Fibroblast of the conjunctiva (primary cell): ENCODE measurements around the gene EFNB2.

Source experiments
- DNase-seq: peaks from one replicate; pipeline ENCODE4 v3.0.0-alpha.2; 2010; ENCODE audit warnings: low read depth

Gene EFNB2, protein sequence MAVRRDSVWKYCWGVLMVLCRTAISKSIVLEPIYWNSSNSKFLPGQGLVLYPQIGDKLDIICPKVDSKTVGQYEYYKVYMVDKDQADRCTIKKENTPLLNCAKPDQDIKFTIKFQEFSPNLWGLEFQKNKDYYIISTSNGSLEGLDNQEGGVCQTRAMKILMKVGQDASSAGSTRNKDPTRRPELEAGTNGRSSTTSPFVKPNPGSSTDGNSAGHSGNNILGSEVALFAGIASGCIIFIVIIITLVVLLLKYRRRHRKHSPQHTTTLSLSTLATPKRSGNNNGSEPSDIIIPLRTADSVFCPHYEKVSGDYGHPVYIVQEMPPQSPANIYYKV

DNA sequence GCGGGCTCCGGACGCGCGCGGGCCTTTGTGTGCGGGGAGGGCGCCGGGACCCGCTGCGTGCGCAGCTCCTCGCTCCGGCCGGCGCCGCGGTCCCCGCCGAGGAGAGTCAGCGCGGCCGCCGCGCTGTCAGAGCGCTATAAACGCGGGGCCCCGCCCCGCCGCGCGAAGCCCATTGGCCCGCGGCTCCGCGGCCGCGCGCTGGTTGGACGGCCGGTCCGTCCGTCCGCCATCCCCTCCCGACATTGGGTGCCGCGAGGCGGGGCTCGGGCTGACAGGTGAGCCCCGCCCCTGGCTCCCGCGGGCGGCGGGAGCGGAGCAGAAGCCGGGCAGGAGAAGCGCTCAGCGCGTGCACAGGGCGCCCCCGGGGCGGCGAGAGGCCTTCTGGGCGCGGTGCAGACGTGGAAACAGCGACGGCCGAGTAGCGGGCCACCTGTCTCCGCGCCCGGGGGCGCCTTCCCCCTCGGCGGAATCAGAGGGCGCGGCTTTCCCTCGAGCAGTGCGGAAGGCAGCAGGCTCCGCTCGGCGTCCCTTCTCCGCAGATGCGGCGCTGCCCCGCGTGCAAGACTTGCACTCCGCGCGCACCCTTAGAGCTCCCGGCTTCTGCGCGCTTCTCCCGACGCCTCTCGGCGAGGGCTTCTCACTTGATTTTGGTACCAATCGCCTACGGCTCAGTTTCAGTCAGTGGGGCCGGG, at the start of gene EFNB2:
EFNB2 (minus strand) TSS at position 111 of the 692 bp plus-strand sequence. CDS start 698 bp downstream, outside the sequence.
- peak; percentile 76 for DNase-seq

DNA sequence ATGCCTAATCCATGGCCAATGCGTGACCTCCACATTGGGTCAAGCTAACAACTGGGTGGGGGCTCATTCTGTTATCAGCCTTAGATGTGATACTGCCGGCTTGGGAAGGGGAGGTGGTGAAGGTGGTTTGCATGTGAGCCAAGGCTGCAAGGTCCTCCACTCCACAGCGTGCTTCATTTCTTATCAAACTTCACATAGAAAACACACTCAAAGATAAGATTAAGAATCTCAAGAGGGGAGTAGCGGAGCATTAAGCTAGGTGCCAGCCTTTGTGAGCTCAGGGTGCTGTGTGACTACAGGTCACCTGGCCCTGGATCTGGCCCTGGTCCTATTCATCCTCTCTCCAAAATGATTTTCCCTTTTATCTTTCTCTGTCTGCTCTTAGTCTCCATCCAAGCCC, 45.8 kb upstream of the EFNB2 start:
- no peak for DNase-seq

DNA sequence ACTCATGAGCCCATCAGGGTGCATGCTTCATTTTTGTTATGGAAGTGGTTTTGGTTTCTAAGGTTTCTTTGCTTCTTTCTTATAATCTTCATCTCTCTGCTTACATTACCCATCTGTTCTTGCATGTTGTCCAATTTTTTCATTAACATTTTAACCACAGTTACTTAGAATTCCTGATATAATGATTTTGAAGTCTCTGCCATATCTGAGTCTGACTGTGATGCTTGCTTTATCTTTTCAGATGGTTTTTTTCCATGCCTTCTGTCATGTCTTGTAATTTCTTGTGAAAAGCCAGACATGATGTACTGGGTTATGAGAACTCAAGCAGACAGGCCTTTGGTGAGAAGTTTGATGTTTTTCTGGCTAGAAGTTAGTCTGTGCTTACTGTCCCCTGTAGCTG, 40.4 kb upstream of the EFNB2 start:
- DNase-seq: no peak

DNA sequence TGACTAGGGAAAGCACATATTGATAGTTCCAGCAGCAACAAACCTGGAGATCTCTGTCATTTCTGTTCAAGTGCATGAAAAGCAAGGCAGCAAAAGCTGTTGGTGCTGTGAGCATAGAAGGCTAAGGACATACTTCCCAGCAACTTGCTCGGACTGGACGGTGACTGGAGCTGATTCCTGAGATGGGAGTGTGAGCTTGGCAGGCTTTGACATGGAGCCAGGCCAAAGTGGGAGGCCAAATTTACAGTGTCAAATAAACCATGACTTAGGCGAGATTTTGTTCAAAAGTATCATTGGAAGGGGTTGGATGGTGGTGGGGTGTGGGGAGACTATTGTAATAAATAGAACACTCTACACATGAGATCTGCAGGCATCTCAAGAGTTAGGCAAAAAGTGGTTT, 38.4 kb upstream of the EFNB2 start:
- DNase-seq: peak; percentile 13

DNA sequence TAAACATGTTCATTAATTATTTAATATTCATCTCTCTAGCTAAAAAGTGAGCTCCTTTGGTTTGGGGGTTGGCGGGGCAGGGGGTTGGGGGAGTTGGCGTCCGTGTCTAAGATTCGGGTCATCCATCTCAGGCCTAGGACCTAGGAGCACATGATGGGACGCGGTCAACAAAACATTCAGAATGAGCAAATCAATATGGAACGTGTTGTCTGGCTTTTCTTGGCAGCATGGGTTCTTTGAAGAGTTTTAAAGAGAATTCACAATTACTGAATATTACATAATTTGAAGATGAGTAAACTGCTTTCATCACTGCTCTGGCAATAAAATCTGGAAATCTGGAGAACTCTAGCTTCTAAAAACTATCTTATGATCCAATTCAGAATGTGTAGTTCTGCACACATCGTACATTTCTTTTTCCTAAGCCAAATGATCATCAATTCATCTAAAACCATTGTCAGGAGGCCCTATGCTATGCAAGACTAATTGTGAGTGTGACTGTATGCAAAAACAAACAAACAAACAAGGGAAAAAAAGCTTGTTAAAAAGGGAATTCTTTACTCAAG, 37.9 kb upstream of the EFNB2 start:
- no peak for DNase-seq

DNA sequence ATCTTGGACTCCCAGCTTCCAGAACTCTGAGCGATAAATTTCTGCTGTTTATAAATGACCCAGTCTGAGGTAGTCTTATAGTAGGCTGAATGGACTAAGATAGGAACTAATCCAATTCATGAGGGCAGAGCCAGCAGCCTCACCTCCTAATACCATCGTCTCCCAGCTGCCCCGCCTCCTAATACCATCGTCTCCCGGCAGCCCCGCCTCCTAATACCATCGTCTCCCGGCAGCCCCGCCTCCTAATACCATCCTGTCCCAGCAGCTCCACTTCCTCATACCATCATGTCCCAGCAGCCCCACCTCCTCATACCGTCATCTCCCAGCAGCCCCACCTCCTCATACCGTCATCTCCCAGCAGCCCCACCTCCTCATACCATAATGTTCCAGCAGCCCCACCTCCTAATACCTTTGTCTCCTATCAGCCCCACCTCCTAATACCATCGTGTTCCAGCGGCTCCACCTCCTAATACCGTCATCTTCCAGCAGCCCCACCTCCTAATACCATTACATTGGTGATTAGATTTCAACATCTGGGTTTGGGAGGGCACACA, 34.9 kb upstream of the EFNB2 start:
- DNase-seq: no peak

DNA sequence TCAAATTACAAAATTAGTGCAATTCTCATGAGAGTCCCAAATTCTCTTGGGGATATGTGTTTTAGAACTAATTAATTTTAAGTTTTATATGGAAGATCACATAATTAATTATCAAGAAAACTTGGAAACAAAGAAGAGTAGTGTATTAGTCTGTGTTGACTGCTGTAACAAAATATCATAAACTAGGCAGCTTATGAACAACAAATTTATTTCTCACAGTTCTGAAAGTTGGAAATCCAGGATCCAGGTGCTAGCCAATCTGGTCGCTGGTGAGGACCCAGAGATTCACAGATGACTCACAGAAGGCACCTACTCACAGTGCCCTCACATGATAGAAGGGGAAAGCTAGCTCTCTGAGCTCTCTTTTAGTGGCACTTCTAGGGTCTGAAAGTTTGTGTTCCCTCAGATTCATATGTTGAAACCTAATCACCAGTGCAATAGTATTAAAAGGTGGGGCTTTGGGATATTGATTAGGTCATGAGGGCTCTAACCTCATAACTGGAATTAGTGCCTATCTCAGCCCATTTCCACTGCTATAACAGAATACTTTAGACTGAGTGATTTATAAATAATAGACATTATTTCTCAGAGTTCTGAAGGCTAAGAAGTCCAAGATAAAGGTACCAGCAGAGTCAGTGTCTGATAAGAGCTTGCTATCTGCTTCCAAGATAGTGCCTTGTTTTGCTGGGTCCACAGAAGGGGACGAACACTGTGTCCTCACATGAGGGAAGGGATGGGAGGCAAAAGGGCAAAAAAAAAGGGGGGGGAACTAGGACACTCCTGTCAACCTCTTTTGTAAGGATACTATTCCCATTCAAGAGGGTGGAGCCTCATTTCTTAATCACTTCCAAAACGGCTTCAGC, 34.0 kb upstream of the EFNB2 start:
- no peak for DNase-seq

DNA sequence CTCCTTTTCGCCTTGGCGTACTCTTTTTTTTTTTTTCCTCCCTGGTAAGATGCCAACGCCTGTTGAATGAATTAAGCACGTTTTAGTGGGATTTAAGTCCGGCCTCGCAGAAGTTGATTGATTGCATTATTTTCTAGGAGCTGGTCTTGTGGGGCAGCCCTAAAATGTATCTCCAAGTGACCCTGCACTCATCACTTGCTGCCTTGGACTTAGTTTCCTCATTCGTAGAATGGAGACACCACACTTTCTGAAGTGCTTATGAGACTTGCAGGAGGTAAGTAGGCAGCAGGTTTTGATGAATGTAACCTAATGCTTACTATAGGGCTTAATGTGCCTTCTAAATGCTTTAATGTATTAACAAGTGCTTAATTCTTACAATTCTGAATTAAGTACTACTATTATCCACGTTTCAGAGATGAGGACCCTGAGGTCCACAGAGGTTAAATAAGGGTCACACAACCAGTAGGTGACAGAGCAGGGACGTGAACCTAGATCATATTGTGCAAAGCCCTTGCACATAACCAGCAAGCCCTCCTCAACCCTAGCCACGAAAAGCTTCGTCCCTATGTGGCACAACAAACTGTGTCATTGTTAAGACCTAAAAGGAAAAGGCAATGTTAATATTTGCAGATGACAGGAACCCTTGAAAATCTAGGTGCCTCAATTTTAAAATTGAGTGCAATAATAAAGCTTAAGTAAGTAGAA, 33.0 kb upstream of the EFNB2 start:
- no peak for DNase-seq

DNA sequence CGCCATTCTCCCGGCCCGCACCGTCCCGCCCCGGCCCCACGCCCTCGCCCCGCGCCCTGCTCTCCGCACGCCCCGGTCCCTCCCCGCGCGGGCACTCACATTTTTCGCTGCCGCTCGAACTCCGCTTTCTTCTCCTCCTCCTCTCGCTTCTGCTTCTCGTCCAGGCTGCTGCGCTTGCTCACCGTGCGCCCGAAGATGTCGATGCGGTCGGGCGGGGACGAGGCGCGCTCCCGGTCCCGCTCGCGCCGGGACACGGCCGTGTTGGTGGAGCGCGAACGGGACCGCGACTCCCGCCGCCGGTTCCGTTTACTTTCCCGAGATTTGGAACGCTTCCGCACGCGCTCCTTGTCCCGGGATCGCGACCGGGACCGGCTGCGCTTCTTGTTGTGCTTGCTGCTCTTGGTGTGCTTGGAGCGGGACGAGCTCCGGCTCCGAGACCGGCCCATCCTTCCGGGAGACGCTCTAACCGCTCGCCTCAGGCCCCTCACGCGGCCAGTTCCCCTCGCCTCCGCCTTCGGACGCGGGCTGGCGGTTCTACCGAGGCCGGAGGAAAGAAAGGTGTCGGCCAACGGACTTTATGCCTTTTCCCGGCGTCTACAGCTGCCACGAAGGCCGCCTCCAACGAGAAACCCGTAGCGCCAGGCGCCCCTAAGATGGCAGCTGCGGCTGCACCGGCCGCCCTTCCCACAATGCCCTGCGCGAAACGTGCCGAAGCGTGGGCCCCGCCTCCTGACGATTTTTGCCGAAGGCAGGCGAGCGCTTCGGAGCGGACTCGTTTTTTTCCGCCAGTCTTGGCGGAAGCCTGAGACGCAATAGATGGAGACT, 32.2 kb upstream of the EFNB2 start, which contains the start of gene ARGLU1:
ARGLU1 (minus strand) TSS at position 664 of the 825 bp plus-strand sequence; CDS start at position 446, 218 bp downstream.
- peak; percentile 82 for DNase-seq

DNA sequence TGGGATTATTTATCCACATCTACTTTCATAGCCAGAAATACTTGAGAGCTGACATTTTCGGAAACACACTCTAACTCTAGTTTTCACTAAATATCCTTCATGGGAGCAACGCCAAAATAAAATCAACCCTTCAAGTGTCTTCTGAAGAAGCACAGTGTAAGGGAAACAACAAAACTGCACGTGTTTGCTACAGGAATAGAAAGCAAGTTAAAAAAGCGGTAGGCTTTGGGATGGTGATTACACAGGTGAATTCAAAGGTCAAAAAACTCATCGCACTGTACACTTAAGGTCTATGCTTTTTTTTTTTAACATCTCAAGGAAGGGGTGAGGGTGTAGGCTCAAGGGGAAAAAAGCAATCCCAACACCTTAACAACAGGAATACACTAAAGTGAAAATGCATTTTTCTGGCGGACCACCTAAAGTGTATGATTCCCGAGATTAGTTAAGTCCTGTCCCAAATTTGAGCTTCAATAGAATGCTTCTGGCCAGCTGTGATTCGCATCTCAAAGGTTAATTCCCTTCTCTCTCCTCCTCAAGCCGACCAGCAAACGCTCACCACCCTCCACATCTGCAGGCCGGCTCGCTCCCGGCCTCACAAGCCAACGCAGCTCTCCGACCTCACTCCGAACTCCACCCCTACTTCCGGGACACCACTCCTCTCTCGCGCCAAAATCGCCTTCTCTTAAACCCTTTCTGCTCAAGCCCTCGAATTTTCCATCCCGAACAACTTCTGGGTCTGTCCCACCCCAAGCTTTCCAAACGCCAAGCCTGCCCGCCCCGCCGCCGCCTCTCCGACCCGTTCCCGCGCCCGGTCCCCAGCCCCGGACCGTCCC, 31.4 kb upstream of the EFNB2 start:
- peak; percentile 29 for DNase-seq

DNA sequence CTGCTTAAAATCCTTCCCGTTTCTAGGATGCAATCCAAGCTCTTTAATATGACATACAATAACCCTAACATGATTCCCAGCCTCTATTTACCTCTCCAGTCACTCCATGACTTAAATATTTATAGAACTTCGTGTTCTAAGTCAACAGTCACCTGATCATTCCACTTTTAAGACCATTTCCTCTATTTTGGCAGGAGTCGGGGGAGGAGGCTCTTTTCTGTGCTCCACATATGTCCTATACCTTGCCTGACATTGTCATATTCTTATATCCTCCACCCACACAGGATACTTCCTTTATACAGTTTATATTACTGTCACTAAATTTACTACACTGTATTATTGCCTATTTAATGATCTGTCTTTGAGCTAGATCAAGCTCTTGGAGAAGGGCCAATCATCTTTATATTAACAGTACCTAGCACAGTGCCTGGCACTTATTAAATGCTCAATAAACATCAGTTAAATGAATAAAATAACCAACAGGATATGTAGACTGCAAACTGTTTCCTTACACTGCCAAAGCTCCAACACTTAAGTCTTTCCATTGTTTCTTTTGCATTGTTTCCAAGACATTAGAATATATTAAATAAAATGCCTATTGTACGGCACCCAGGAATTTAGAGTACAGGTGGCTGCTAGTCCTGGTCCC, 29.8 kb upstream of the EFNB2 start:
- DNase-seq: no peak

DNA sequence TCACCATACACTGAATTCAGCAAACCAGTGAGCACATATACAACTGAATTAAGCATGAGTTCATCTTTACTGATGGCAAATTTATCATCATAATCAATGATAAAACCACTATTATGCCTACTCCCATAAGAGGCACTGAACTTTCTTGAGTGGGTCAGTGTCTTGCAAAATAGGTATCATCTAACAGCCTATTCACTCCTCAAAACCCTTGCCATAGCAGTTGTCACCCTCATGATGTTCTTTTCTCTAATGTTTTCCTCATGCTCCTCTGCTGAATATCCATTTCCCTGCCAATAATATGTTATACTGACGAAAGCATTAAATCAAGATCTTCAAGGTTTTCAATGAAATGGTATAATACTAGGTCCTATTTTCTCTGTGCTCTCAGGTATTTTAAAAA, 26.8 kb upstream of the EFNB2 start:
- DNase-seq: no peak

DNA sequence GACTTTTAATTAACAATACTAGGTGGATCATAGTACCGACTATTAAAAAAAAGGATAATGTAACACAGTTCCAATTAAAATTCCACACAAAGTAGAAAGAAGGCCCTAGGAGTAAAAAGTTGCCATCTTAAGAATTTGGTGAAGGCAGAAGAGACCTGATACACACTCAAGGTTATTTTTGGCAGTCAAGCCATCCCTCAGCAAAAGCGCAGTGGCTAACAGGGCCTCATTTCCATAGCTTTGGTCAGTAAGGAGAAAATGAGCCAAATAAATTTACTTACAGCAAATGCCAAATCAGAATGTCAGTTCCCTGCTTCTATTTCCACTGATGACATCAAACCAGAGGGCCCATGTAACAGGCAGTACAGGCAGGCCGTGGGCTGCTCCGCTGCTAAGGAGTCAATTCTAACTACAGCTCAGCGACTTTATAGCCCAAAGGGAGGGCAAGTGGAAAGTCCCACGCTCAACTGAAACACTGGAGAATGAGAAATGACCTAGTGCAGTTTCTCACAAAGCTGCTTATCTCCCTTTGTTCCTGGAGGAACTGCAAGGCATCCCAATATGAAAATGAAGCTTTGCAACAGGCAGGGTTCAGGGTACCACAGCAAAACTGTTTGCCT, 26.2 kb upstream of the EFNB2 start:
- DNase-seq: no peak

DNA sequence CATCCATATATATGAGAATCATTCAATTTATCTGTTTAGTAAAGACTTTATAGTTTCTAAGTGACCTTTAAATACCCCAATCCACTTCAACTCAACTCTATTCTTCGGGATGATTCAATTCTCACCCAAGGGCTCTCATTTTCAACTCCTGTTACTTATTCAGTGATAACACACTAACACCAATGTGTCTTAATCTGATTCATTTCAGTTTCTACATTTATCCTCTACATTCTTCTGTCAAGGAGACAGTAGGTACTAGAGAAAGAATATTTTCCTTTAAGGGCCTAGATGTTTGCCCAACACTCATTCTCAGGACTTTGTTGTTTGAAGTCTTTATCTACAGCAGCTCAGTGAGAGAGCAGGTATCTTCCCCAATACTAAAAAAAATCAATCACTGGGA, 25.4 kb upstream of the EFNB2 start:
- no peak for DNase-seq

DNA sequence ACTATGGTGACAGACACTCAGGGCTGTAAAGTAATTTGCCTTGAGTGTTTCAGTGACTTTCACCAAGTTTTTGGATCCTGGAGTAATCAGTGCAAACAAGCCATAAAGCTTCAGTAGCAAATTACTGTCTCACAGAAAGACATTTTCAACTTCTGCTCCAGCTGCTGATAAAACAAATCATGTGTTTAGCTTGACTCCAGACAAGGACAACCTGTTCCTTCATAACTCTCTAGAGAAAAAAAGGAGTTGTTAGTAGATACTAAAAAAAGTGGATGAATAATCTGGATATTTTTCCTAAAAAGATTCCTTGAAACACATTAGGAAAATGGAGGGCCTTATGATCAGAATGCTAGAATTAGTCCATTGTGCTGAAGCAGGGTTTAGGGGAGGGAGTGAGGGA, 23.1 kb upstream of the EFNB2 start:
- DNase-seq: no peak

DNA sequence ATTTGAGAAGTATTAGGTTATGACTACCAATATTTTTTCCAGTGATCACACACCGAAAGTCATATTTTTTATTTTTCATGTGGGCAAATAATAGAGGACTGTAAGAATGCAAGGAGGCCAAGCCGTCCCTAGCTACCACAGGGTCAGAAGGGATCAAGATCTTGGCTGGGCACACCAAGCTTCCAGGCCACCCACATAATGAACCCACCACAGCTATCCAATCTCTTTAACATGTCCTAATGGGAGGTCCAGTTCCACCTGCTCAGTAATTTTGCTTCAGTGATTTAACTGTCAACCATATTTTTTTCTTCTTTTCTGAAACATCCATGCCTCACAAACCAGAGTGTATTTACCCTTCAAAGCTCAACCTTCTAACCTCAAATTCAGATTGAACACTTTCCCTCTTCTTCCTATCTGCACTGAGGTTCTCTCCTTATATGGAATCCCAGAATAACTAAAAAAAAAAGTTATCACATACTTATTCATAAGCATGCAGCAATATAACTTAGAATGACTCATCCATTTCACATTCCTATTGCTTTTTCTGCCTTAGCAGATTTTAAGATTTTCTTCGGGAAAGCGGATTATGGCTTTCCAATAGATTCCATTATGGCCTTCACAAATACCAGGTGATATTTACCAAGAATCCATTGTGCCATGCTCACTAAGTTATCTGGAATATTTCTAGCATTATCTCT, 20.3 kb upstream of the EFNB2 start:
- DNase-seq: no peak

DNA sequence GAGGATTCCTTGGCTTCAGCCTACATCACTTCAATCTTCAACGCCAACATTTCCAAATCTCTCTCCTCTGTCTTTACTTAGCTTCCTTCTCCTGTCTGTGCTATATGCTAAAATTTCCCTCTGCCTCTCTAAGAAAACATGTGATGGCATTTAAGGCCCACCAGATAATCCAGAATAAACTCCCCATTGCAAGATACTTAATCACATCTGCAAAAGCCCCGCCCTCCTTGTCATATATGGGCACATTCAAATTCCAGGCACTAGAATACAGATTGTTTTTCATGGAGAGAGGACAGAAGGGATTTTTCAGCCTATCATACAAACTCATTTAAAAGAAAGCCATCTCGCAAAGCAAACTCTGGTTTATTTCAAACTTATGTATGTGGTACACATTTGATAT, 16.3 kb upstream of the EFNB2 start:
- DNase-seq: no peak

DNA sequence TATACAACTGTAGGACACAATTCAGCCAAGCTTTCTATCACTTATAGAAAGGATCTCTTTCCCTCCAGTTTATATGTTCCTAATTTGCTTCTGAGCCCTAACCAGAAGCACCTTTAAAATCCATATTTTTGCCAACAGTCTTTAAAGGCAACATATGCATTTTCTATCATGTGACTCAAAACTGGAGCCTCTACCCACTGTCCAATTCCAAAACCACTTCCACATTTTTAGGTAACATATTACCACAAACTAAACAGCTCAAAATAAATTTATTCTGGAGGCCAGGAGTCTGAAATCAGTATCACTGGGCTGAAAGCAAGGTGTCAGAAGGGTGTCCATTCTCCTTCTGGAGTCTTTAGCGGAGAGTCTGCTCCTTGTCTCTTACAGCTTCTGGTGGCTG, 15.9 kb upstream of the EFNB2 start:
- DNase-seq: no peak
